ENCODE data around the gene ABLIM3. TPM values are rescaled to one million over a fixed set of nuclear protein-coding genes. Genes with fewer than 3 reads are reported as not detected.

ABLIM3 gene
- total and polyA plus RNA-seq, 10 of the 15 experiments (the other 5 are each of a cell fraction or from before 2014, with no cell fraction given), result 0.03 TPM; not detected in 9

GRCh38 chr5:149278451-149279210, 137.3 kb downstream of the ABLIM3 start (continued):
- no peak for TF ChIP-seq E4F1 (IDR thresholded peaks at IDR 0.05; ENCODE audit: borderline replicate concordance, partially characterized antibody)
- TF ChIP-seq GATAD2B (conservative IDR thresholded peaks at IDR 0.05; ENCODE audit: low read depth), result no peak
- no peak for TF ChIP-seq YY1 (IDR thresholded peaks at IDR 0.05; ENCODE audit: low read depth, low read length)
- no peak for TF ChIP-seq PAX5 (IDR thresholded peaks at IDR 0.05; ENCODE audit: borderline replicate concordance, low read depth, low read length)

GRCh38 chr5:149279661-149280060, 138.4 kb downstream of the ABLIM3 start:
- H3K4me3 ChIP-seq, result no peak overlapping the region
- no peaks in the 10 kb centered on the region for H3K4me1 ChIP-seq (ENCODE audit: control insufficient read depth, insufficient read depth, low read length)
- no peak for FAIRE-seq
- H3K9me3 ChIP-seq (replicated peaks; ENCODE audit: control insufficient read depth, insufficient read depth, low read length), result no peaks in the 10 kb centered on the region
- no peak overlapping the region for H2AFZ ChIP-seq (ENCODE audit: control insufficient read depth, low read depth, low read length)
- intact Hi-C loops (cut with micrococcal nuclease; ENCODE audit: unreplicated experiment), result no loop called here
- no peaks in the 10 kb centered on the region for H4K20me1 ChIP-seq (ENCODE audit: control insufficient read depth, insufficient read depth)
- ChIA-PET POLR2A (no interaction called here), SMC1A (ENCODE audit: uncharacterized antibody, unreplicated experiment) (interaction anchor here (0.8 to 1.4 kb wide), 2 partner anchors 15 to 52 kb away, joined by 3 read pairs; no protein-coding TSS in a partner anchor), RAD21 (ENCODE audit: unreplicated experiment) (no interaction called here), CTCF (interaction anchor here (1.5 kb wide), 1 partner anchor 10 kb away, joined by 4 read pairs; no protein-coding TSS in a partner anchor)
- peaks cover 0 to 5% of the 10 kb centered on the region in 2 experiments; a peak in 1 of 4 replicates for H3K27me3 ChIP-seq (replicated peaks in 1 of 2; ENCODE audit: control insufficient read depth in 2 of 2, insufficient read depth in 2 of 2, low read length in 1 of 2)
- no peak overlapping the region for H3K4me2 ChIP-seq (ENCODE audit: control insufficient read depth, insufficient read depth)
- in situ Hi-C loops (cut with MboI), result no loop called here
- DNase-seq (ENCODE audit: low read depth, low spot score), result no peak
- TF ChIP-seq STAT3 (IDR thresholded peaks at IDR 0.05; ENCODE audit: low read depth, low read length) (no peak), EGR1 (IDR thresholded peaks at IDR 0.05; ENCODE audit: borderline replicate concordance in 1 of 2, low read depth in 2 of 2, low read length in 2 of 2) (no peak), NFXL1 (IDR thresholded peaks at IDR 0.05; ENCODE audit: borderline replicate concordance) (no peak), POLR2AphosphoS2 (IDR thresholded peaks at IDR 0.05; ENCODE audit: low read depth, low read length) (no peak), ZBED1 (IDR thresholded peaks at IDR 0.05; ENCODE audit: borderline replicate concordance) (no peak), MTA3 (IDR thresholded peaks at IDR 0.05; ENCODE audit: borderline replicate concordance, low read length) (no peak)
- TF ChIP-seq, protein P1, sequence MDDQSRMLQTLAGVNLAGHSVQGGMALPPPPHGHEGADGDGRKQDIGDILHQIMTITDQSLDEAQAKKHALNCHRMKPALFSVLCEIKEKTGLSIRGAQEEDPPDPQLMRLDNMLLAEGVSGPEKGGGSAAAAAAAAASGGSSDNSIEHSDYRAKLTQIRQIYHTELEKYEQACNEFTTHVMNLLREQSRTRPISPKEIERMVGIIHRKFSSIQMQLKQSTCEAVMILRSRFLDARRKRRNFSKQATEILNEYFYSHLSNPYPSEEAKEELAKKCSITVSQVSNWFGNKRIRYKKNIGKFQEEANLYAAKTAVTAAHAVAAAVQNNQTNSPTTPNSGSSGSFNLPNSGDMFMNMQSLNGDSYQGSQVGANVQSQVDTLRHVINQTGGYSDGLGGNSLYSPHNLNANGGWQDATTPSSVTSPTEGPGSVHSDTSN (IDR thresholded peaks at IDR 0.05; ENCODE audit: insufficient replicate concordance, low read depth, low read length), result no peak
- no peaks in the 10 kb centered on the region for H3K79me2 ChIP-seq (ENCODE audit: control insufficient read depth, insufficient read depth, low read length)
- no TSS peak for BruUV-seq (replicated peaks)
- ATAC-seq, result no peak
- 8% methylated on average over 1 of the region's 1 CpG for WGBS (ENCODE audit: insufficient coverage, insufficient replicate concordance, low lambda C conversion rate, missing lambda C conversion rate)
- H3K36me3 ChIP-seq (ENCODE audit: control insufficient read depth in 2 of 2, insufficient read depth in 2 of 2, low read length in 1 of 2), result no peaks in the 10 kb centered on the region
- no peak overlapping the region for H3K9ac ChIP-seq (ENCODE audit: control insufficient read depth, insufficient read depth, low read length)
- H3K27ac ChIP-seq (ENCODE audit: control insufficient read depth, insufficient read depth), result no peak overlapping the region
